Kidney (tissue), 14 donors: Measurements from ENCODE around the gene TVP23C. TPM values are rescaled to one million over a fixed set of nuclear protein-coding genes. Genes with fewer than 3 reads are reported as not detected.

ENCODE experiments used
- DNase-seq, 5 donors: peaks; one replicate each; pipeline ENCODE4 v3.0.0-alpha.2; 2013 to 2020
- FAIRE-seq: peaks from 2 replicates; lab custom pipeline; 2012; peaks lifted over from hg19 to GRCh38; lab: Jason Lieb, UNC
- H3K27ac ChIP-seq, 2 donors: one replicate each; pipeline ENCODE4 v1.7.0; 2013; ENCODE audit warnings: low read depth in 2 of 2, low read length in 2 of 2, inconsistent platforms in 1 of 2
- H3K27me3 ChIP-seq: one replicate; pipeline ENCODE4 v1.7.1; 2013; ENCODE audit warnings: low read length, inconsistent platforms; ENCODE audit not compliant: control insufficient read depth, insufficient read depth
- H3K36me3 ChIP-seq, 3 donors: one replicate each; pipeline versions ENCODE4 v1.7.0 to v1.7.1; 2013; ENCODE audit warnings: low read length in 3 of 3, control low read depth in 1 of 3, inconsistent platforms in 1 of 3; ENCODE audit not compliant: insufficient read depth in 3 of 3, control insufficient read depth in 2 of 3
- H3K4me1 ChIP-seq, 3 donors: one replicate each; pipeline versions ENCODE4 v1.7.0 to v1.7.1; 2013; ENCODE audit warnings: low read length in 3 of 3, inconsistent platforms in 1 of 3, low read depth in 1 of 3; ENCODE audit not compliant: control insufficient read depth in 2 of 3, insufficient read depth in 2 of 3
- H3K4me3 ChIP-seq, 3 donors: one replicate each; pipeline versions ENCODE4 v1.7.0 to v1.8.1; 2013; ENCODE audit warnings: low read length in 3 of 3, control low read depth in 1 of 3, inconsistent platforms in 1 of 3
- H3K9ac ChIP-seq, 3 donors: one replicate each; pipeline versions ENCODE4 v1.7.0 to v1.7.1; 2013; ENCODE audit warnings: low read length in 3 of 3, control low read depth in 1 of 3, inconsistent platforms in 1 of 3
- H3K9me3 ChIP-seq, 3 donors: one replicate each; pipeline versions ENCODE4 v1.7.0 to v1.7.1; 2013; ENCODE audit warnings: low read length in 3 of 3, control low read depth in 1 of 3, inconsistent platforms in 1 of 3; ENCODE audit not compliant: control insufficient read depth in 2 of 3, insufficient read depth in 1 of 3
- intact Hi-C: fragments of 100-400 bp; cut with DNase I; formaldehyde crosslinking; loops from one replicate; pipeline ENCODE4 v1.11.1; 2022
- polyA plus RNA-seq: library from polyadenylated mRNA; stranded (reverse); fragments of 350-450 nt; fragmentation: Illumina TruSeq; extraction: RNeasy Lipid Tissue Mini Kit (QIAGEN cat#74804); gene quantifications from one replicate; pipeline ENCODE4 v1.2.3, GENCODE V29; 2014; ENCODE audit warnings: low read depth, low replicate concordance; ENCODE audit not compliant: insufficient read depth
- total RNA-seq: library from RNA; stranded (reverse); fragmentation: NEBNext Ultra II Directional; extraction: Animal tissue kit (Norgen Biotek cat#: 25700); gene quantifications from one replicate; pipeline ENCODE4 v1.2.1, GENCODE V29; 2021
- TF ChIP-seq, protein P1 (sequence below): IDR thresholded peaks from 3 replicates; pipeline ENCODE4 v1.5.1; 2012; ENCODE audit warnings: mild to moderate bottlenecking, moderate library complexity, borderline replicate concordance; ENCODE audit not compliant: insufficient read depth; ENCODE audit errors: extremely low read depth
- donor health status: control.
- donor health status: control.
- donor health status: control.
- donor health status: control.
- donor health status: control.
- donor health status: DM: yes; HTN: yes; CAD: no.
- donor health status: Normal renal cell carcinoma (clear cell type).

TVP23C gene
- total and polyA plus RNA-seq, 2 donors from 2014 or later: 2.6 to 19.0 TPM

DNA sequence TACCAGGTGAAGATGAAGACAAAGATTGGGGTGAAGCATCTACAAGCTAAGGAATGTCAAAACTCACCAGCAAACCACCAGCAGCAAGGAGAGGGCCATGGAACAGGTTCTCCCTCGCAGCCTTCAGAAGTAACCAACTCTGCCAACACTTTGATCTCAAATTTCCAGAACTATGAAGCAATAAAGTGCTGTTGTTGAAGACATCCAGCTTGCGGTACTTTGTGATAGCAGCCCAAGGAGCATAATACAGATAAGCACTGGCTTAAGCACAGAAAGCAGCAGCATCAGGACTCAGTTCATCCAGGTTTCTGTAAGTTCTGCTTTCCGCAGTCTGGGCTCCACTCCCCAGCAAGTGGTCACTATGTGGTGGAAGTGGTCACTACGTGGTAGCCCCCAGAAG is 79.9 kb downstream of the TVP23C start:
- peaks cover 0 to 5% (median 0%) of the 10 kb centered on the region in 3 donors for H3K36me3 ChIP-seq
- H3K4me3 ChIP-seq: no peak overlapping the region
- no peaks in the 10 kb centered on the region for H3K27me3 ChIP-seq
- no peak for FAIRE-seq
- H3K27ac ChIP-seq: no peak overlapping the region
- intact Hi-C loops: no loop called here
- no peak overlapping the region for H3K9ac ChIP-seq
- no peaks in the 10 kb centered on the region for H3K4me1 ChIP-seq
- no peak for DNase-seq
- TF ChIP-seq, protein P1, sequence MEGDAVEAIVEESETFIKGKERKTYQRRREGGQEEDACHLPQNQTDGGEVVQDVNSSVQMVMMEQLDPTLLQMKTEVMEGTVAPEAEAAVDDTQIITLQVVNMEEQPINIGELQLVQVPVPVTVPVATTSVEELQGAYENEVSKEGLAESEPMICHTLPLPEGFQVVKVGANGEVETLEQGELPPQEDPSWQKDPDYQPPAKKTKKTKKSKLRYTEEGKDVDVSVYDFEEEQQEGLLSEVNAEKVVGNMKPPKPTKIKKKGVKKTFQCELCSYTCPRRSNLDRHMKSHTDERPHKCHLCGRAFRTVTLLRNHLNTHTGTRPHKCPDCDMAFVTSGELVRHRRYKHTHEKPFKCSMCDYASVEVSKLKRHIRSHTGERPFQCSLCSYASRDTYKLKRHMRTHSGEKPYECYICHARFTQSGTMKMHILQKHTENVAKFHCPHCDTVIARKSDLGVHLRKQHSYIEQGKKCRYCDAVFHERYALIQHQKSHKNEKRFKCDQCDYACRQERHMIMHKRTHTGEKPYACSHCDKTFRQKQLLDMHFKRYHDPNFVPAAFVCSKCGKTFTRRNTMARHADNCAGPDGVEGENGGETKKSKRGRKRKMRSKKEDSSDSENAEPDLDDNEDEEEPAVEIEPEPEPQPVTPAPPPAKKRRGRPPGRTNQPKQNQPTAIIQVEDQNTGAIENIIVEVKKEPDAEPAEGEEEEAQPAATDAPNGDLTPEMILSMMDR: no peak
- no peaks in the 10 kb centered on the region for H3K9me3 ChIP-seq

DNA sequence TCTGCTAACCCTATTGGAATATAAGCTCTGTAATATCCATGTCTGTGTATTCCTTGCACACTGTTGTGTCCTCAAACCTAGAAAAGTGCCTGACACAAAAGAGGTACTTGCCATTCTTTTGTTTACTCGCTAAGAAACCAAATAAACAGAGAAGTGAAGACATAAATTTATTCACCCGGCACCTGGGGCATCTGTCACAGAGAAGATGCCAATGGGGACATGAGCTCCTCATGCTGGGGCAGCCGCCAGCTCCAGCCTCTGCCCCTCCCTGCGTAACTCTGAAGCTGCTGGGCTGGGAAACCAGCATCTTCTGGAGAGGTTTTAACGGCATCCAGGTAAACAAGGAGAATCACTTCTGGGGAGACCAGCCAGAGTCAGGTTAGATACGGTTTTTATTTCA is 80.8 kb downstream of the TVP23C start:
- FAIRE-seq (no peak), DNase-seq (no peak)
- Histone ChIP-seq H3K36me3 (peaks cover 0 to 5% (median 0%) of the 10 kb centered on the region in 3 donors), H3K27me3 (no peaks in the 10 kb centered on the region), H3K9me3 (no peaks in the 10 kb centered on the region), H3K27ac (no peak overlapping the region), H3K4me1 (no peaks in the 10 kb centered on the region), H3K9ac (no peak overlapping the region), H3K4me3 (no peak overlapping the region)
- TF ChIP-seq, protein P1: no peak
- intact Hi-C loops: no loop called here

DNA sequence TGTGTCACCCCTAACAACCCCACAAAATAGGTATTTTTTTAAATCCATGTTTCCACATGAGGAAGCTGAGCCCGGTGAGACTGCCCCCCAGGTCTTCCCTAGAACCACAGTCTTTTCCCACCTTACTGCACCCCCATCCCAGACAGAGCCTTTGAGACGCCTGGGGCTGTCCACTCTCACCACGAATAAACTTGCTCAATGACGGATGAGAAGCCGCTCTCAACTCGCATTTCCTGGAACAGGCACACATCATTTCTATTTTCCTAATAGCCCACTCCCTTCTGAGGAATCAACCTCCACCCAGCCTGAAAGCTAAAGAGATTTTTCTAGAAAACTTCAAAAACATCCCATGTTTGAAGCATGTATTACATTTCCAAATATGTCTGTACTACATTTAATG is 81.8 kb downstream of the TVP23C start:
- TF ChIP-seq, protein P1: no peak
- Histone ChIP-seq H3K9ac (no peak overlapping the region), H3K27ac (no peak overlapping the region), H3K36me3 (peaks cover 0 to 5% (median 0%) of the 10 kb centered on the region in 3 donors), H3K27me3 (no peaks in the 10 kb centered on the region), H3K9me3 (no peaks in the 10 kb centered on the region), H3K4me3 (no peak overlapping the region), H3K4me1 (no peaks in the 10 kb centered on the region)
- no peak for DNase-seq
- no peak for FAIRE-seq
- intact Hi-C loops: no loop called here

DNA sequence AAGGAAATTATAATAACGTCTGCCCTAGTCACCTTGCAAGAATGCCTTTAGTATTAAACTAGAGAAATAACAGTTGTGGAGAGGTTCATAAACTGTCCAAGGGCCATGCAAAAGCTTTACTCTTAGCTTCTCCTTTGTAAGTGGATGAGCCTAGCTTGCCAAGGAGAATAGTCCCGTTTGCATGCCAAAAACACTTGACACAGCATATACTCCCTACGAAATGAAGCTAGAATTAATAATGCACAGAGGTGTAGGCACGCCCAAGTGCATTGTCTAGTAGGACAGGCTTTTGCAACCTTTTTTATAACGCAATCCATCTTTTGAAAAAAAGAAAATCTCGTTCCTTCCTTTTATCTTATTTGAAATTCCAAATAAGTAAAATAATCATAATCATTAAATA is 83.1 kb downstream of the TVP23C start:
- no peak for FAIRE-seq
- no peaks in the 10 kb centered on the region for H3K9me3 ChIP-seq
- no peak overlapping the region for H3K9ac ChIP-seq
- no peak overlapping the region for H3K4me3 ChIP-seq
- no peaks in the 10 kb centered on the region for H3K27me3 ChIP-seq
- no peaks in the 10 kb centered on the region for H3K4me1 ChIP-seq
- H3K36me3 ChIP-seq: peaks cover 0 to 5% (median 0%) of the 10 kb centered on the region in 3 donors
- intact Hi-C loops: no loop called here
- TF ChIP-seq, protein P1: no peak
- DNase-seq: no peak
- no peak overlapping the region for H3K27ac ChIP-seq
